Adipose tissue (tissue), 3 donors: Measurements from ENCODE around the gene KDM5B. TPM values are rescaled to one million over a fixed set of nuclear protein-coding genes. Genes with fewer than 3 reads are reported as not detected.

ENCODE experiments used
- H3K27ac ChIP-seq: one replicate; pipeline ENCODE4 v1.5.1; 2013; ENCODE audit warnings: low read depth, low read length
- WGBS, 3 donors: extraction: QIAGEN DNeasy Blood & Tissue Kit; methylation state at CpG; one replicate each; pipeline ENCODE4 v1.1.7; 2013; 5-methylcytosine and 5-hydroxymethylcytosine counted together
- polyA plus RNA-seq, 3 donors: library from polyadenylated mRNA; stranded (reverse); fragments of 200-250 nt; gene quantifications; one replicate each; pipeline ENCODE4 v1.2.3, GENCODE V29; 2013
- donor health status: healthy with polysubstance abuse.
- donor health status: Bipolar disorder and iron deficiency.
- donor health status: healthy.

Gene KDM5B
- polyA plus RNA-seq, 3 donors = 7.4 to 10.7 (median 8.0) TPM

DNA sequence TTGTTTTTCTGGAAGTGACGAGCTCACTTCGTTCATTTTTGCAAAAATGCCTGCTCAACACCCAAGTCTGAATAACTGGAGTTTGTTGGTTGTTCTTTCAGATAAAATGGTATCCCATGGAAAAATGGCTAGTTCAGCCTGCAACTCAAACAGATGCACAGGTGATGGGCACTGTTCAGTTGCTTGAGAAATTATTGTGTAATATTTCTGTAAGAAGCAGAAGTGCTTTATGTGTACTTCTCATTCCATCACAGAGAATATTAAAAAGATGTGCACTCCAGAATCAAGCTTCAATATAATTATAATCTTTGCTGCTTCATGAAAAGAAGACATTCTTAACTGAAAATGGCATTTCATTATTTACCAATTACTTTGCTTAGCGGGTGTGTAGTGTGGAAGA lies 107.0 kb downstream of the KDM5B start:
- no peak overlapping the region for H3K27ac ChIP-seq
- 84 to 91% (median 86%) methylated on average over 3 of the region's 3 CpGs for WGBS, 3 donors

DNA sequence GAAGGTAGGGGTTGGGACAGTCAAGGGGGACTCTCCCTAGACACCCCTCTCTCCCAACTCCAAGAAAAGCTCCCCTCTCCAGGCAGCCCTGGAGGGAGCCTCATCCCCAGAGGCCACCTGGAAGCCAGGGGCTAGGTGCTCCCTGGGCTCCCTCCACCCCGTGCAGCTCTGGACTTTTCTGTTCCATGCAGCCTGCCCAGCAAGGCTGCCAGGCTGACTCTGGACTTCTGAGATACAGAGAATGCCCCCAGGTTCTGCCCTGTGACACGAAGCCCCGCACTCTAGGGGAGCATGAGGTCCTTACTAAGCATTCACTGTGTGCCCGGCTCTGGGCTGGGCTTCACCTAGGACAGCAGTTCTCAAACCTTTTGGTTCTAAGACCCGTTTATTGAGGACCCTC lies 108.2 kb downstream of the KDM5B start:
- WGBS, 3 donors = 69 to 78% (median 73%) methylated on average over 5 of the region's 5 CpGs
- no peak overlapping the region for H3K27ac ChIP-seq

DNA sequence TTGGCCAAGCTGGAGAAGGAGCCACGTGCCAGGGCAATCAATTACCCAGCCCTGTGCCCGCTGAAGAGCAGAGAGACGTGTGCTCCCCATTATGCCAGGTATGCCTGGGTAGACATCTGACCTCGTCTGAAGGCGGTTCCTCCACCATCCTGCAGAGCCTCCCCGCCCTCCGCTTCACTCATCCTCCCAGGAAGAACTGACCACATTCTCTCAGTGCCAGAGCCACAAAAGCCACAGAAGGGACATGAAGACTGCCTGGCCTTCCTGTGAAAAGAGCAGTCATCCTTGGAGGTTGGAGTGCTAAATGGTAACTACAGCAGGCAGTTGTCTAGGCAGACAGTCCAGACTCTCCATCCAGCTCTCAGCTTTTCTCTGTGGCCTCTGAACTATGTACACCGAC lies 109.9 kb downstream of the KDM5B start:
- no peak overlapping the region for H3K27ac ChIP-seq
- WGBS, 3 donors = 53 to 65% (median 58%) methylated on average over 8 of the region's 8 CpGs

DNA sequence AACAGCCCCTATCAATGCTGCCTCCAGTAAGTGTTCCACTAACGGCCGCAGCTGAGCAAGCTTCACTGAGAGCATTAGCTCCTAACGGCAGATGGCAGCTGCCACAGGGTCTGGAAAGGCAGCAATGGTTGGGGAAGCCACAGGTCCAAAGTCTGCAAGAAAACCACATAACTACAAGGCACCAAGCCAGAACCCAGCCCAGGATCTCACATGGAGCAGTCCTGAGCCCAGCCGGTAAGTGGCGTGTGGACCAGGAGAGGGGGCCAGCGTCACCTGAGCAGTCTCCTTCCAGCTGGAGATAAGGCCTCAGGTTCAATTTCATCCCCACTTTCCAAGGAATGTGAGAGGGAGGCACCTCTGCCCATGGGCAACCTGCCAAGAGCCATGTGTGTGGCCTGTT lies 111.2 kb downstream of the KDM5B start:
- H3K27ac ChIP-seq = no peak overlapping the region
- WGBS, 3 donors = 28 to 76% (median 69%) methylated on average over 6 of the region's 6 CpGs

GRCh38 chr1:202694314-202694713 lies 113.9 kb downstream of the KDM5B start:
- WGBS, 3 donors = 61 to 71% (median 66%) methylated on average over 5 of the region's 5 CpGs
- H3K27ac ChIP-seq = no peak overlapping the region

DNA sequence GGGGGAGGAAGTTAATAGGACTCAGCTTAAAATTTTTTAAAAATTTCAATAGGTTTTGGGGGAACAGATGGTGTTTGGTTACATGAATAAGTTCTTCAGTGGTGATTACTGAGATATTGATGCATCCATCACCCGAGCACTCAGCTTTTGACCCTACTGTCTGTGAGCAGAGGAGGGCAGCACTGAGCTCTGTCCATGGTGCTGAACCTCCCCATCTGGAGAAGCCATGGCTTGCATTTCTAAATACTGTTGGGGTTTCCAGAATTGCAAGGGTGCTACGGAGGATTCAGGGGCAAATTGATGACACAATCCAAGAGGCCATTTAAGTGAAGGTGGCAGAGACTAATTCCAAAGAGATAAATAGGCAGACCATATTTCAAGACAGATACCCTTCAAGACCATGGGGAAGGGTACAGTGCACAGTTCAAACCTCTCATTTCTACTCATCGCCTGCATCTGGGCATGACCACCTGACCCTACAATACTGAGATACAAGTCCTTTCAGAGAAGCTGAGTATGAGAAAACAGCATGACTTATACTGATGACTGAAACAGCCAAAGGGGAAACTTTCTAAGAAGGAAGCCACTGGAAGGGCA lies 115.2 kb downstream of the KDM5B start:
- H3K27ac ChIP-seq = no peak overlapping the region
- WGBS, 3 donors = 35 to 39% (median 37%) methylated on average over 3 of the region's 3 CpGs

GRCh38 chr1:202691816-202692215 lies 116.4 kb downstream of the KDM5B start:
- 50 to 74% (median 61%) methylated on average over 1 to 2 of the region's 2 CpGs for WGBS, 3 donors

DNA sequence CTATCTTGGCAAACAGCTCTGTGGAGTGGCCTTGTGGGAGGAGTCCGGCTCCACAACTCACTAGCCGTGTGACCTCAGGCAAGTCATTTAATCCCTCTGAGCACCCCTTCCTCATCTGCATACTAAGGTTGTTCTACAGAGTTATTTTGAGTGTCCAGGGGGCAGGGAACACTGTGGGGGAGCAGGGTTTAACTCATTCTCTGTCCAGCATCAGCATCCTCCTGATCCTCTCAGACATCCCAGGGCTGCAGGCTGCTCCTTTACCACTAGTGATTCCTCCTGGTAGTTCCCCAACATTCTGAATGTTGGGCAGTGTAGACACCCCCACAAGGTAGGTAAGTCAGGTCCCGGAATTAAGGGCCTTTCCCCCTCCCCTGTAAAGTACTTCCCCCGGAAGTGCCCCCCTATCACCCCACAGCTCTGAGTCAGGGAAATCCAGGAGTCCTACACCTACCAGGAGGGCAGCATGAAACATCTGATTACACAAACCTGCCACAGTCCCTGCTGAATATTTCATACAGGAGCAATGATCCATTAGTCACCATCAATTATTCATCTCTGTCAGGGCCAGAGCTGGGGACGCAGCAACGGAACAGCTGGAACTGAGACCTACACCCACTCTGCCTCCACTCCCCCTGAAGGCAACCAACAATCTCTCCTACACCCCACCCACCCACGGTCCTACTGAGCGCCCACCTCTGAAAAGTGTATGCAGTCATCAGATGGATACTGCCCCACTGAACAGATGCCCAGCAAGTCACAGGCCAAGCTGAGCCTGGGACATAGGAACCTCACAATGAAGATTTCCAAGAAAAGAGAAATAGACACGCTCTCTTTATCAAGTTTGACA lies 118.5 kb downstream of the KDM5B start:
- 56 to 71% (median 71%) methylated on average over 9 of the region's 9 CpGs for WGBS, 3 donors
- no peak overlapping the region for H3K27ac ChIP-seq

More at GRCh38 chr1:202691816-202692215, 116.4 kb downstream of the KDM5B start:
- no peak overlapping the region for H3K27ac ChIP-seq

DNA sequence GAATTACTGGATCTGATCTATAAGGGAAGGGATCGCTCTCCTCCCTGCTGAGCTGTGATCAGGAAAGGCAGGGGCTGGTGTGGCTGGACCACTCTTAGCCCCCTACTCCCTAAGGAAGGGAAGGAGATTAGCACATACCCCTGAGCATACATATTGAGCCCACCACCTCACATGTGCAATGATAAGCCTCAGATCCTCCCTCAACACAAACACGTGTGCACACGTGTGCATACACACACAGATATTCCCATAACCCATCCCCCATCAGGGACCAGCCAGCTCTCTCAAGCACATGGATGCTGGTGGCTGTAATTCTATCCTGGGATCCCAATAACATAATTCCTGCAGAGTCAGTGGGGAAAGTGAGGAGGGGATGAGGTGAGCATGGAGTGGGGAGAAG lies 119.1 kb downstream of the KDM5B start:
- H3K27ac ChIP-seq = no peak overlapping the region
- WGBS, 3 donors = 61 to 79% (median 67%) methylated on average over 3 of the region's 3 CpGs

- H3K27ac ChIP-seq = no peak overlapping the region
- 62 to 75% (median 72%) methylated on average over 7 of the region's 7 CpGs for WGBS, 3 donors
Measured at GRCh38 chr1:202688401-202688800, 119.8 kb downstream of the KDM5B start.

DNA sequence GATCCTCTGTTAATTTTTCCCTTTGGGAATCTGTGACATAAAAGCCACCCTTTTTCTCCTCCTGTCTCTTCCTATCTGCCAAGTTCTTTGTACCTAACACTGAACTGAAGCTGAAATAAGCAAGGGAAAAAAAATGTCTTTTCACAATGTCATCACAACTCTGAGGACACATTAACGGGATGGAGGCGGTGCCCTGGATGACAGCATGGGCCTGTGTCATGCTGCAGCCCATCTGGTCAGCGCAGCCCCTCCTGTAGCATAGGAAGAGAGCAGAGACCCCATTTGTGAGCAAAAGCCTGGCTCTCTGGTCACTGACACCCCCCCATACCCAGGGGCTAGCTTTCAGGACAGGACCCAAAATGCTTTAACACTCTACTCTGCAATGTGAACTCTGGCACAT lies 120.4 kb downstream of the KDM5B start:
- 75 to 81% (median 77%) methylated on average over 3 of the region's 3 CpGs for WGBS, 3 donors
- no peak overlapping the region for H3K27ac ChIP-seq

DNA sequence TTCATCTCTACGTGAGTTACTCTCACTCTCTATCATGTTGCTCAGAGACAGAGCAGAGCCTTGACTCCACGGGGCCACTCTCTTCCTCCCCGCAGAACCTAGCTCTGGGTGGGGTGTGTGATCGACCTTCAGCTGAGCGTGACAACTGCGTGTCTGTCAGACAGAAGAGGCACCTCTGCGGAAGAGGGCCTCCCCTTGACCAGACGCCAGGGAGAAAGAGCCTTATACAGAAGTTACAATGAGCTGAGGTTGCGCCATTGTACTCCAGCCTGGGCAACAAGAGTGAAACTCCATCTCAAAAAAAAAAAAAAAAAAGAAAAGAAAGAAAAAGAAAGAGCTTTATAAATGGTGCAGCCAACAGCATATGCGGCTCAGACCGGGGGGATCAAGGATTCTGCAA lies 120.9 kb downstream of the KDM5B start:
- no peak overlapping the region for H3K27ac ChIP-seq
- WGBS, 3 donors = 70 to 75% (median 71%) methylated on average over 11 of the region's 11 CpGs

- WGBS, 3 donors = 66 to 88% (median 67%) methylated on average over 6 of the region's 6 CpGs
- H3K27ac ChIP-seq = no peak overlapping the region
Measured at GRCh38 chr1:202685641-202686040, 122.6 kb downstream of the KDM5B start.

GRCh38 chr1:202684716-202685115 lies 123.5 kb downstream of the KDM5B start:
- H3K27ac ChIP-seq = no peak overlapping the region
- 19 to 62% (median 61%) methylated on average over 2 of the region's 2 CpGs for WGBS, 3 donors

- 88 to 92% (median 90%) methylated on average over 4 of the region's 4 CpGs for WGBS, 3 donors
- no peak overlapping the region for H3K27ac ChIP-seq
Measured at GRCh38 chr1:202683029-202683428, 125.2 kb downstream of the KDM5B start.

DNA sequence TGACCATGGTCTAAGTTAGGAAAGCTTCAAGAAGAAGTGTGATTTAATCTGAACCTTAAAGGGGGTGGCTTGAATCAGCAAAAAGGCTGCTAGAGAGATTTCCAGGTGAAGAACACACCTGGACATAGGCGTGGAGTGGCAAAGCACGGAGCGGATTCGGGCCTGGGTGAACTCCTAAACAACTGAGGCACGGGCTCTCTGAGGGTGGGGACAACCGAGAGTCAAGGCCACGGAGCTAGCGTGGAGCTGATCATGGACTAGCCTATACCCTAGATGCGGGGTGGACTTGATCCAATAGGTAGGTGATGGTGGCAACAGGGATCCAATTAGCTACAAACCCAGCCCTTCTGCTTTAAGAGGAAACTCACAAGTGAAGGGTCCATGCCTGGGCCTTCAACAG lies 125.7 kb downstream of the KDM5B start:
- no peak overlapping the region for H3K27ac ChIP-seq
- 91 to 97% (median 94%) methylated on average over 9 of the region's 9 CpGs for WGBS, 3 donors

- 68 to 73% (median 71%) methylated on average over 11 of the region's 11 CpGs for WGBS, 3 donors
- no peak overlapping the region for H3K27ac ChIP-seq
Measured at GRCh38 chr1:202681736-202682420, 126.3 kb downstream of the KDM5B start.

DNA sequence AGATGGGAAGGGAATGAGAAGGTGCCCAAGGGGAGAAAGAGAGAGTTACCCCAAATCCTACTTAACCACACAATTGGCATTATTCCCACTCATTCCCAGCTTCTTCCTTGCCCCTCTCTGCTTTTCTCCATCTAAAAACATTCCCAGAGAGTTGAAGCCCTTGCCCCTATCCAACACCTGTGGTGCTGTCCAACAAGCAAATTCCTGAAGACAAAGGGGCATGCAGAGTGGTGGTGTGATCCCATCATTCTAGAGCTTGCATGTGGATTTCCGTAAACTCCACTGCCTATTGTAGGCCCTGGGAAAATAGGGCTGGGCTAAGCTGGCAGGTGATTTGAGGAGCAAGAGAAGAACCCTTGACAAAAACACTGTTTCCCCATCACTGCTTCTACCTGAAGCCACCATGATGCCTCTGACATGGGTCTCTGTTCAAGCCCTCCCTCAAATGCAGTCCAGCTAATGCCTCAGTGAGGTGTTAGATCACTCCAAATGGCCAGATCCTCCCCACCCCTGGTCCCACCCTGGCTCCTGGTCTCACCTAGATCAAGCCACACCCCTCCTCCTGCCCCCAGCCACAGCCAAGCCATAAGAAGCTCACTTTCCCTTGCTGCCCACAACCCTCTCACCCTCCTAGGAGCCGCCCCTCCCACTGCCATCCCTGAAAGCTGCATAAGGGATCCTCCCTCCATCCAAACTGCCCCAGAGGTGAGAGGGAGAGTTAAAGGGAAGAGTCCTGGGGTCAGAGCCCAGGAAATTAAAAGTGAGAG lies 127.5 kb downstream of the KDM5B start:
- WGBS, 3 donors = 79 to 83% (median 82%) methylated on average over 2 of the region's 2 CpGs
- no peak overlapping the region for H3K27ac ChIP-seq
